GM06990 (cell line): ENCODE measurements around the gene HPS1.

Experiments used
- DNase-seq: peaks from one replicate; pipeline ENCODE4 v3.0.0-alpha.2; 2011; ENCODE audit not compliant: insufficient read length; ENCODE audit errors: extremely low read depth
- H3K27me3 ChIP-seq: replicated peaks from 2 replicates; pipeline ENCODE4 v1.6.0; 2011; ENCODE audit warnings: low read length; ENCODE audit not compliant: control insufficient read depth, insufficient read depth
- H3K36me3 ChIP-seq: 2 replicates; pipeline ENCODE4 v1.5.1; 2011; ENCODE audit warnings: low read length; ENCODE audit not compliant: control insufficient read depth, insufficient read depth
- H3K4me3 ChIP-seq: replicated peaks from 2 replicates; pipeline ENCODE4 v1.5.1; 2011; ENCODE audit warnings: low read depth, mild to moderate bottlenecking, control low read depth, low read length
- TF ChIP-seq, protein P1 (sequence below): IDR thresholded peaks from 2 replicates; pipeline ENCODE4 v1.5.1; 2011; ENCODE audit warnings: low read length, control low read depth, mild to moderate bottlenecking, inconsistent platforms; ENCODE audit not compliant: insufficient read depth, poor library complexity, severe bottlenecking

Gene HPS1

DNA sequence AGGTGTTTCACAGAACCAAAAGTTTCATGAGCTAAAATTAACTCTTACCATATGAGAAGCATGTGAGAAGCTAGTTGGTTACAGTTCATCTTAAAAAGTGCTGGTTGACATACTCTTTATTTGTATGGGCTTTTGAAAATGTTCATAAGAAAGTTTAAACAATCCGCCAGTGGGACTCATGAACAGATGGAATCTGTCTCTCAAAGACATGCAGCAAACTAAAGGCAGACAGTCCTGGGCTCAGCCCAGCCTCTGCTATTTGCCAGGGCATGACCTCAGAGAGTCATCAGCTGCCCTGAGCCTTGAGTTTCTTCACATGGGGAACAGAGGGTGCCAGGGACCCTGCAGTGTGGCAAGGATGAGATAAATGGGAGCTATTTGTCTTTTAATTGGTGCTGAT is 35.0 kb downstream of the HPS1 start:
- DNase-seq, result no peak
- Histone ChIP-seq H3K36me3 (peaks cover 7% of the 10 kb centered on the region), H3K4me3 (no peak overlapping the region), H3K27me3 (no peaks in the 10 kb centered on the region)
- TF ChIP-seq, protein P1, sequence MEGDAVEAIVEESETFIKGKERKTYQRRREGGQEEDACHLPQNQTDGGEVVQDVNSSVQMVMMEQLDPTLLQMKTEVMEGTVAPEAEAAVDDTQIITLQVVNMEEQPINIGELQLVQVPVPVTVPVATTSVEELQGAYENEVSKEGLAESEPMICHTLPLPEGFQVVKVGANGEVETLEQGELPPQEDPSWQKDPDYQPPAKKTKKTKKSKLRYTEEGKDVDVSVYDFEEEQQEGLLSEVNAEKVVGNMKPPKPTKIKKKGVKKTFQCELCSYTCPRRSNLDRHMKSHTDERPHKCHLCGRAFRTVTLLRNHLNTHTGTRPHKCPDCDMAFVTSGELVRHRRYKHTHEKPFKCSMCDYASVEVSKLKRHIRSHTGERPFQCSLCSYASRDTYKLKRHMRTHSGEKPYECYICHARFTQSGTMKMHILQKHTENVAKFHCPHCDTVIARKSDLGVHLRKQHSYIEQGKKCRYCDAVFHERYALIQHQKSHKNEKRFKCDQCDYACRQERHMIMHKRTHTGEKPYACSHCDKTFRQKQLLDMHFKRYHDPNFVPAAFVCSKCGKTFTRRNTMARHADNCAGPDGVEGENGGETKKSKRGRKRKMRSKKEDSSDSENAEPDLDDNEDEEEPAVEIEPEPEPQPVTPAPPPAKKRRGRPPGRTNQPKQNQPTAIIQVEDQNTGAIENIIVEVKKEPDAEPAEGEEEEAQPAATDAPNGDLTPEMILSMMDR, result no peak

DNA sequence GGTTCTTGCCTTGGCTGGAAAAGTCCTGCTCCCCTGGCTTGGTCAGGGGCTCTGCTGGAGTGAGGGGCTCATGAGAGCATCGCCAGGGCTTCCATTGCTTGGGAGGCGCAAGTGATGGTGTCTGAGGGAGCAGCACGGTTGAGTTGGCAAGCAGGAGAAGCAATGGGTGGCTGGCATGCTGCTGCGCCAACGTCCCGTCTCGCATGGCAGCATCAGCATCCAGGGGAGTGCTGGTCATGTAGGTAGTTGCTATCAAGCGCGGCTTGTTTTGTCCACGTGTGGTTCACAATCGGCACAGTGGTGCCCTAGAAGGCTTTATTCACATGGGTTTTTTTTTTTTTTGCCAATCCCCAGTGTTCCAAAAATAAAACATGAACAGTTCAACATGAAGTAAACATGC is 35.6 kb downstream of the HPS1 start:
- Histone ChIP-seq H3K36me3 (peaks cover 4% of the 10 kb centered on the region), H3K4me3 (no peak overlapping the region), H3K27me3 (no peaks in the 10 kb centered on the region)
- TF ChIP-seq, protein P1, result no peak
- DNase-seq, result no peak

DNA sequence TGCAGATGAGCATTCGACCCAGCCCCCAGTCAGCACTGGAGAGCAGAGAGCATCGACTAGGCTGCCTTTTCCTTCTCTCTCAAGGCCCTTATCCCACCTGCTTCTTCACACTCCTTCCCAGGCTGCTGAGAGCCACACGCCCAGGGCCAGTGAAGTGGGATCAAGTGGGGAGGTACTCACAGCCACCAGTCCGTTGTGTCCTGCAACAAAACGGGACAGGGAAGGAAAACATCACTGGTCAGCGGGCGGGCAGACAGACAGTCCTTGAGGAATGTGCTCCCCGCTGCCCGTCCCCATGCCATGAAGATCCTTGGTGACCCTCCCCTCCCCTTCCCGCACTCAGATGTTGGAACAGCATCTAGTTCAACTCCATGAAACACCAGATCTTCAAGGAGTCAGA is 36.0 kb downstream of the HPS1 start:
- DNase-seq, result no peak
- Histone ChIP-seq H3K36me3 (peaks cover 3% of the 10 kb centered on the region), H3K27me3 (no peaks in the 10 kb centered on the region), H3K4me3 (no peak overlapping the region)
- TF ChIP-seq, protein P1, result no peak

DNA sequence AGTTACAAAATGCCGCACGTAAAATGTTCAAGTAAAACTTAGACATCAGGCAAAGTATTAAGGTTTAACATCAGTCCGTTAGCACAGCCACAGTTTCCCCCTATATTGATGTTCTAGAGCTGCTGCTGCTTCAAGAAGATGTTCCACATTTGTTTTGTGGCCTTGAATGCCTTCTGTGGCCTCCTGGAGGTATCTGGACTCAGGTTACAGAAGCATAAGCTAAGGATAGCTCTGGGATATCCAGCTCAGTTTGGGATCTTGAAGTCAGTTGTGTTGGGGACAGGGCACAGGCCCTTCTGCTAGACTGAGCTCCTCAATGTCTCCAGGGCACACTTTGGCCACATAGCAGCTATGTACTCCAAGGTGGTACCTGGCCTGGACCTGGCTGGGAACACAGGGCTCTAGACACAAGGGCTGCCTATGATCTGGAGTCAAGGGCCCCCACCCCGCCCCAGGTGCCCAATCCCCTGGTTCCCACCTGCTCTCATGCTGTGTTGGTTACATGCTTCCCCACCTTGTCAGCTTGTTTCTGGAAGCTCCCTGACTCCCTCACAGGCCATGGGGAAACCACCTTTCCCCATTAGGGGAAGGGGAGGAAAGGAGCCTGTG is 36.5 kb downstream of the HPS1 start:
- Histone ChIP-seq H3K27me3 (no peaks in the 10 kb centered on the region), H3K4me3 (no peak overlapping the region), H3K36me3 (no peaks in the 10 kb centered on the region; the same call in 1 of the 2 replicates)
- no peak for DNase-seq
- TF ChIP-seq, protein P1, result no peak

DNA sequence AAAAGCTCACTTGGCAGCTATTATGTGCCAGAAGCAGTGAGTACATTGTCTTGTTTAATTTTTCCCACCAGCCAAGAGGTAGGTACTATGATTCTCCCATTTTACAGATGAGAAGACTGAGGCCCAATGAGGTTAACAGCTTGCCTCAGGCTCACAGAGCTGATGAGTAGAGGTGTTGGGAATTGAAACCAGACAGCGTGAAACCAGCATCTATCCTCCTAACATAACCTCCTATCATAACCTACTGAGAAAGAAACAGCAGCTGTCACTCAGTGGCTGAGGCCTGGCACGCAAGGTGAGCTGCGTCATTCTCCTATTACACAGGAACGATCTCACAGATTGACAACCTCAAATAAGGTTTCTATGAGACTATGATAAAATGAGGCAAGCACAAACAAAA is 37.9 kb downstream of the HPS1 start:
- Histone ChIP-seq H3K27me3 (no peaks in the 10 kb centered on the region), H3K4me3 (no peak overlapping the region), H3K36me3 (no peaks in the 10 kb centered on the region; the same call in 1 of the 2 replicates)
- no peak for DNase-seq
- TF ChIP-seq, protein P1, result no peak
